Measurements from ENCODE around the gene TAOK3. TPM values are rescaled to one million over a fixed set of nuclear protein-coding genes. Genes with fewer than 3 reads are reported as not detected.
A peak's percentile ranks its signal among the peaks of the same experiment; 100 is the strongest.

TAOK3 gene
- polyA plus RNA-seq, 3 donors: 19.7 to 58.3 (median 44.8) TPM

- 94% methylated on average over 5 of the region's 6 CpGs for WGBS (ENCODE audit: insufficient coverage)
Measured at GRCh38 chr12:118259079-118259478, 113.6 kb downstream of the TAOK3 start.

GRCh38 chr12:118256352-118256751 lies 116.4 kb downstream of the TAOK3 start:
- DNase-seq: no peak
- TF ChIP-seq CTCF (IDR thresholded peaks at IDR 0.05): no peak
- Histone ChIP-seq H3K27me3 (ENCODE audit: control insufficient read depth in 2 of 2, insufficient read depth in 2 of 2, low read length in 2 of 2) (no peaks in the 10 kb centered on the region), H3K36me3 (replicated peaks in 1 of 2; ENCODE audit: control insufficient read depth in 1 of 2, insufficient read depth in 2 of 2, low read length in 2 of 2) (peaks cover 30 to 65% of the 10 kb centered on the region in 2 donors), H3K9me3 (replicated peaks in 1 of 2; ENCODE audit: control insufficient read depth in 1 of 2, insufficient read depth in 1 of 2, low read length in 2 of 2) (no peaks in the 10 kb centered on the region), H3K9ac (ENCODE audit: insufficient read depth, low read length, poor library complexity, severe bottlenecking) (no peak overlapping the region), H3K27ac (ENCODE audit: low read depth in 1 of 2, low read length in 2 of 2) (no peak overlapping the region), H2AFZ (ENCODE audit: insufficient read depth, low read depth, low read length, poor library complexity, severe bottlenecking) (no peak overlapping the region), H3K79me2 (ENCODE audit: insufficient read depth, low read length) (peaks cover 56% of the 10 kb centered on the region), H4K20me1 (ENCODE audit: insufficient read depth, low read length) (peaks cover 66% of the 10 kb centered on the region), H3K4me2 (replicated peaks; ENCODE audit: extremely low read depth, low read length, poor library complexity, severe bottlenecking) (no peak overlapping the region), H3K4me1 (ENCODE audit: control insufficient read depth in 1 of 2, insufficient read depth in 2 of 2, low read length in 2 of 2) (no peaks in the 10 kb centered on the region), H3K4me3 (replicated peaks in 1 of 3; ENCODE audit: low read depth in 2 of 3, low read length in 3 of 3) (no peak overlapping the region)
- intact Hi-C loops (cut with micrococcal nuclease): no loop called here
- H3K27me3 Mint-ChIP-seq (ENCODE audit: low read depth in 3 of 3): no peaks in the 10 kb centered on the region
- no peak overlapping the region for H3K27ac Mint-ChIP-seq
- no peaks in the 10 kb centered on the region for H3K4me1 Mint-ChIP-seq
- H3K9me3 Mint-ChIP-seq: peaks cover 0 to 2% (median 0%) of the 10 kb centered on the region in 7 donors
- H3K4me3 Mint-ChIP-seq: no peak overlapping the region
- H3K36me3 Mint-ChIP-seq: peaks cover 35 to 62% of the 10 kb centered on the region in 2 donors
- no CpG with 5 or more reads among the region's 1 CpG for WGBS (ENCODE audit: insufficient coverage)

More at GRCh38 chr12:118259079-118259478, 113.6 kb downstream of the TAOK3 start:
- Mint-ChIP-seq H3K36me3 (peaks cover 35 to 57% of the 10 kb centered on the region in 2 donors), H3K27ac (peak overlapping the region in 1 of 7 donors; percentile 46), H3K4me1 (no peaks in the 10 kb centered on the region), H3K9me3 (peaks cover 0 to 2% (median 0%) of the 10 kb centered on the region in 7 donors), H3K27me3 (ENCODE audit: low read depth in 3 of 3) (peaks cover 0 to 1% (median 0%) of the 10 kb centered on the region in 3 donors), H3K4me3 (no peak overlapping the region)
- H3K27me3 ChIP-seq (ENCODE audit: control insufficient read depth in 2 of 2, insufficient read depth in 2 of 2, low read length in 2 of 2): no peaks in the 10 kb centered on the region
- no peak overlapping the region for H3K9ac ChIP-seq (ENCODE audit: insufficient read depth, low read length, poor library complexity, severe bottlenecking)
- no peaks in the 10 kb centered on the region for H3K9me3 ChIP-seq (replicated peaks in 1 of 2; ENCODE audit: control insufficient read depth in 1 of 2, insufficient read depth in 1 of 2, low read length in 2 of 2)
- TF ChIP-seq CTCF (IDR thresholded peaks at IDR 0.05): no peak
- H3K4me2 ChIP-seq (replicated peaks; ENCODE audit: extremely low read depth, low read length, poor library complexity, severe bottlenecking): no peak overlapping the region
- H4K20me1 ChIP-seq (ENCODE audit: insufficient read depth, low read length): peaks cover 83% of the 10 kb centered on the region
- no peak for DNase-seq
- peaks cover 76% of the 10 kb centered on the region for H3K79me2 ChIP-seq (ENCODE audit: insufficient read depth, low read length)
- no peak overlapping the region for H2AFZ ChIP-seq (ENCODE audit: insufficient read depth, low read depth, low read length, poor library complexity, severe bottlenecking)
- no peak overlapping the region for H3K27ac ChIP-seq (ENCODE audit: low read depth in 1 of 2, low read length in 2 of 2)
- intact Hi-C loops (cut with micrococcal nuclease): no loop called here
- peaks cover 20 to 71% of the 10 kb centered on the region in 2 donors for H3K36me3 ChIP-seq (replicated peaks in 1 of 2; ENCODE audit: control insufficient read depth in 1 of 2, insufficient read depth in 2 of 2, low read length in 2 of 2)
- no peaks in the 10 kb centered on the region for H3K4me1 ChIP-seq (ENCODE audit: control insufficient read depth in 1 of 2, insufficient read depth in 2 of 2, low read length in 2 of 2)
- no peak overlapping the region for H3K4me3 ChIP-seq (replicated peaks in 1 of 3; ENCODE audit: low read depth in 2 of 3, low read length in 3 of 3)

Data from CD14-positive monocyte (primary cell).